AG09309 (cell line): ENCODE results near the gene ZNF639.

Experiments
- DNase-seq: peaks from one replicate; pipeline ENCODE4 v3.0.0-alpha.2; 2010; ENCODE audit warnings: low read depth
- H3K4me3 ChIP-seq: 2 replicates; pipeline ENCODE4 v1.5.1; 2011; ENCODE audit warnings: mild to moderate bottlenecking, low read depth, low read length, moderate library complexity; ENCODE audit not compliant: control insufficient read depth
- CTCF ChIP-seq: IDR thresholded peaks from 2 replicates; pipeline ENCODE4 v1.5.1; 2011; ENCODE audit warnings: mild to moderate bottlenecking, low read depth, low read length, inconsistent platforms; ENCODE audit not compliant: insufficient read depth, control insufficient read depth; ENCODE audit errors: missing control alignments

Gene ZNF639

GRCh38 chr3:179281825-179282224, 41.0 kb upstream of the ZNF639 start:
- no peak overlapping the region for H3K4me3 ChIP-seq
- no peak for DNase-seq
- no peak for TF ChIP-seq CTCF

- H3K4me3 ChIP-seq: no peak overlapping the region
- TF ChIP-seq CTCF: no peak
- no peak for DNase-seq
Measured at GRCh38 chr3:179286331-179286730, 36.5 kb upstream of the ZNF639 start.

DNA sequence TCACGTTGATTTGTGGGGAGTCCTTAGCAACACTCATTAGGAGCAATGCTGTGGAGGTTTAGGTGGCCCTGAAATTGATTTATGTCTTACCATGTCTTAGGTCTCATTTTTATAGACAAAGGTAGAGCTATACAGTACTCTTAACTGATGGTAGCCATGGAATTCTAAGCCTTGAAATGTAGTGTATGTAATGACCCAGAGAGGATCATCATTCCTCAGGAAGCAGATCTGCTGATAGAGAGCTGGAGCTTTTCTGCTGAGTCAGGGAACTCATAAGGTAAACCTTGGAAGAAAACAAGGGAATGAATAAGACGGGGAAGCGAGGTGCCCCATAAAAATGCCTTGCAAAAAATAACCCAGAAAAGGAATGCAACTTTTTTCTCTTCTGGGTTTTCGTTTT, 34.0 kb upstream of the ZNF639 start:
- no peak for DNase-seq

DNA sequence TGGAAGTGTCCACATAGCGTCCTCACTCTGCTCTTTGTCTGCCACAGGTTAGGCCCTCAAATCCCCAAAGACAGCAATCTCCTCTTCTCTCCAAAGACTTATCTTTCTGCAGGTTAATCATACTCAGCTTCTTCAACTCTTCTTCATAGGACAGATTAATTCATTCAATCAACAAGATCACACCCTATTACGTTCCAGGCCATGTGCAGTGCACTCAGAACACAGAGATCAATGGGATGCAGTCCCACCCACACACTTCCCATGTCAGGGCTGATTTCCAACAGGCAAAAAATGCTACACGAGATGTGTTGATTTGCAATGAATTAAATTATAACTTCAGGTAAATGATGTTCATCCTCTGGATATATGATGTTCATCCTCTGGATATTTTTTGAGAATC, 33.5 kb upstream of the ZNF639 start:
- H3K4me3 ChIP-seq: no peak overlapping the region
- no peak for DNase-seq
- no peak for TF ChIP-seq CTCF

More for the DNA sequence above, 34.0 kb upstream of the ZNF639 start:
- H3K4me3 ChIP-seq: no peak overlapping the region
- TF ChIP-seq CTCF: no peak

DNA sequence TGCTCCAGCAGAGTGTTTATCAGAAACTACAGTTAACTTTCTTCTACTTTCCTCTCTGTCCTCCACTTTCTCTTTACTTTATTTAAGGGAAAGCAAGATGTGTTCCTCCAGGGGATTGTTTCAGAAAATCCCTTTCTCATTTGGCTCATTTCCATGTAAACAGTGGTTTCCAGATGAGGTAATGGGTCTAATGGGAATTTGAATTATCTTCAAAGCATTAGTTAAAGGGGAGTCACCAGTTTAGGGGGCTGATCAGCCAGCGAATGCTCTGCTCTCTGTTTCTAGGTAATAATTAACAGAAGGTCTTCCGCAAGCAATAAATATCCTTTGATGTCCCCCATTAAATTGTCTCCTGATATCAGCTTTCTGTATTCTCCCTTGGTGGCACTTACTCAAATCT, 30.4 kb upstream of the ZNF639 start:
- no peak overlapping the region for H3K4me3 ChIP-seq
- no peak for TF ChIP-seq CTCF
- no peak for DNase-seq

DNA sequence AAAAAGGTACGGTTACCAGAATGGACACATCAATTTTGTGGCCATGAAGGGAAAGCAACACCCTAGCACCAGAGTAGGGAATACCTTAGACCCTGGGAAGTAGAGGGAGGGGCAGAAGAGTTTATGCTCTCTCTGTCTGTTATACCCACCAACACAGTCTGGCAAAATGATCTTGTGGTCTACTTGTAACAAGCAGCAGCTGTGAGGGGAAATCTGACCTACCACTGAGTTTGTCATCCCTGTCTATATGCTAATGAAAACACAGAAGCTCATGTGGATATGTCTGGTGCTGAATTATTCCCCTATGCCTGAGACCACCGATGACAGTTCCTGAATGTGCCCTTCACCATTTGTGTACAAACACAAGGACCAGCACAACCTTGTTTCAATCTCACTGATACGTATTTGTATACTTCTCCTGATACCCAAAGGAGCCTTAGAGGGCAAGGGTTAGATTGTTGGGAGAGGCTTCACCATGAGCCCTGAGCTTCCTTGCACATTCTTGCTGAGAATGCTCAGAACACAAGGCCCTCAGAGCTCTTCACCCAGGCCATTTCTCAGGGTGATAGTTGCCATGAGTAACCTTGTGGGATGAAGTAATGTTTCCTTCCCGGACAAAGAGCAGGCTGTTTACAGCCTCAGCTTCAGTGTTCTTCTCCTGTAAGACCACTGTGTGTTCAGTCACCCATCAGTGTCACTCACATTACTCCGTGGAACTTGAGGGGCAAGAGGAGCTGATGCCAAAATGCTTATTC, 24.7 kb upstream of the ZNF639 start:
- DNase-seq: no peak
- no peak for TF ChIP-seq CTCF
- no peak overlapping the region for H3K4me3 ChIP-seq

DNA sequence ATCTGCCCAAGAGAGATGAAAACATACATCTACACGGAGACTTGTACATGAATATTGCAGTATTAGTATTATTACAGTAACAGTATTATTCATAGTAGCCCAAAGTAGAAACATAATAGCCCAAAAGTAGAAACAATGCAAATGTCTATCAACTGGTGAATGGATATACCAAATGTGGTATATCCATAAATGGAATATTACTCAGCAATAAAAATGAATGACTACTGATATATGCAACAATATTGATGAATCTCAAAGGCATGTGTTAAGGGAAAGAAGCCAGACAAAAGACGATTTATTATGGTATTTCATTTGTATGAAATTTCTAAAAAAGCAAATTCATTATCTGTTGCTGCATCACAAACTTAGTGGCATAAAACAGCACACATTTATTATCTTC, 23.5 kb upstream of the ZNF639 start:
- TF ChIP-seq CTCF: no peak
- no peak for DNase-seq
- no peak overlapping the region for H3K4me3 ChIP-seq
